ENCODE data around the gene SCRT2.
"Not testable (repeated sequence)": the region's sequence is repeated elsewhere in the genome, so short reads cannot be mapped to it uniquely, and the experiment has no call there.

Gene SCRT2

GRCh38 chr20:699811-700338, 24.3 kb upstream of the SCRT2 start:
- no peak for DNase-seq

DNA sequence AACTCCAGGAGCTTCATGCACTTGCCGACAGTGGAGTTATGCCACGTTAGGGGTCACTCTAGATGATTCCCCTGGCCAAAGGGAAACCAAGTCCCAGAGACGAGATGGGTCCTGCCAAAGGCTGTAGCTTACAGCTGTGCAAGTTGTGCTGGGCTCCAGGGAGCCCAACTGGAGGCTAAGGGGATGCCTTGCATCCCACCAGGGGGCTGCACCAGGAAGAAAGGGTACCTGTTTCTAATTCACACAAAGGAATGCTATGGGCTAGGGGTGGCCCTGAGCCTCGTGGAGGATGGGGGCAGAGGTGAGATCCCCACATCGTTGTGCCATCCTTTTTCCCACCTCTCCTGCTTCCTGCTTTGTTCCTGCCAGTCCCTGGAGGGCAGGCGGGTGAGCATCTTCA, 23.7 kb upstream of the SCRT2 start:
- no peak for DNase-seq

DNA sequence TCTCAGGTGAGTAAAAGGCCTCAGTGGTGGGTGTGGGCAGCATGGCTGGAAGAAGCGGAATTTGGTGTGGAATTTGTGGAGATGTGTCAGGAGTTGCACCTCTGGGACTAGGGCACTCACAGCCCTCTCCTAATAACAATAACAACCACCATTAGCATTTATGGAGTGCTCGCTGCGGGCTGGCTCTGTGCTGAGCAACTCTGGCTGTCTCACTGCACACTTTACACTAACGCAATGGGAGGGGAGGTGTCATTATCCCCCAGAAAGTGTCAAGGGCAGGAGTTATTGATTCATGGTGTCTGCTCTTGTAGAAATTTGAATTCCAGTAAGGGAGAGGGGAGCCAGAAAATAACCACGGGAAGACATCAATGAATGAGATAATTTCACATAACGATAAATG, 22.7 kb upstream of the SCRT2 start:
- no peak for DNase-seq

- no peak for DNase-seq
These were observed 22.2 kb upstream of the SCRT2 start for GRCh38 chr20:697826-698225.

GRCh38 chr20:695165-695866, 19.7 kb upstream of the SCRT2 start:
- DNase-seq, result no peak

GRCh38 chr20:694496-694895, 18.9 kb upstream of the SCRT2 start:
- DNase-seq, result no peak

DNA sequence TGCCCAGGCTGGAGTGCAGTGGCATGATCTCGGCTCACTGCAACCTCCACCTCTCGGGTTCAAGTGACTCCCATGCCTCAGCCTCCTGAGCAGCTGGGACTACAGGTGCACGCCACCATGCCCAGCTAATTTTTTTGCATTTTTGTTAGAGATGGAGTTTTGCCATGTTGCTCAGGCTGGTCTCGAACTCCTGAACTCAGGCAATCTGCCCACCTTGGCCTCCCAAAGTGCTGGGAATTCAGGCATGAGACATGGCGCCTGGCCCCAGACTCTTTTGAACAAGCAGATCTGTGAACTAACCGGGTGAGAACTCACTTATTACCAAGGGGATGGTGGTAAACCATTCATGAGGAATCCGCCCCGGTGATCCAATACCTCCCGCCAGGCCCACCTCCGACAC, 18.2 kb upstream of the SCRT2 start:
- DNase-seq, result not testable (repeated sequence)

DNA sequence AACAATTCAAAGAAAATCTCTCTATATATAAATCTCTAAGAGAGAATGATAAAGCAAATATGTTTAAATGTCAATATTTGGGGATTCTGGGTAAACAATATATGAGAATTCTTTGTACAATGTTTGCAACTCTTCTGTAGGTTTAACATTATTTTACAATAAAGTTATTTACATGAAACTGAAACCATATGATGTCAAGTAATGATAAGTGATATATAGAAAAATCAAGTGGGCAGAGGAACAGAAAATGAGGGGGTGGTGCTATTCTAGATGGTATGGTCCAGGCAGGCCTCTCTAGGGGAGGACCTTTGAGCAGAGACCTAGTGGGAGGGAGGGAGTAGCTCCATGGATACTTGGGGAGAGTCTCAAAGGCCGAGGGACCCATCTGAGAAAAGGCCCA, 16.4 kb upstream of the SCRT2 start:
- no peak for DNase-seq

DNA sequence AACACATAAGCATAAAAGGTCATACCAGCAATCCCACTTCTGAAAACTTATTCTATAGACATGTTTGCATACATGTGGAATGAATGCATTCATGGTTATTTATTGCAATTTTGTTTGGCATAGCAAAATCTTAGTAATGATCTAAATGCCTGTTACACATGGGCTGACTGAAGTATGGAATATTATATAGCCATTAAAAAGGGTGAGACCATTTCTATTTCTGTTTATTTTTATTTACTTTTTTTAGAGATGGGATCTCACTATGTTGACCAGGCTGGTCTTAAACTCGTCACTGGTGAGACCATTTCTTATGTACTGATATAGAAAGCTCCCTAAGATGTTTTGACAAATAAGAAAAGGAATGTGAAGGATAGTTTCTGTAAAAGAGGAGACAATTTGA, 14.3 kb upstream of the SCRT2 start:
- DNase-seq, result no peak

GRCh38 chr20:689348-689747, 13.7 kb upstream of the SCRT2 start:
- no peak for DNase-seq

DNA sequence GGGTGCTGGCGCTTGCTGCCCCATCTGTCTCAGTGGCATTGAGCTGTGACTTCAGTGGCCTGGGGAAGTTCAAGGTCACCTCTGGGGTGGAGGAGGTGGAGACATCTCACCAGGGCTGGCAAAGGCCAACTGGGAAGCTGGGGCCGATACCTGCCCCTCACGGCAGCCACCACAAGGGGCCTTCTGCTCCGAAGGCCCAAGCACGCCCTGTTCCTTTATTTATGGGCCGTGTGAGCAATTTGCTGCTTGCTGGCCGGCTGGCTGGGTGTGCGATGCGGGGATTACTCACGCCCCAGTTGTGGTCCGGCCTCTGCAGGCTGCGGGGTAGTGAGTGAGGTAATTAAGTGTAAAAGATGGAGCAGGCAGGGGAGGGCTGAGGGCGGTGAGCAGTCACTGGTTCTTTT, 13.2 kb upstream of the SCRT2 start:
- no peak for DNase-seq

GRCh38 chr20:687468-688203, 12.0 kb upstream of the SCRT2 start:
- no peak for DNase-seq

- DNase-seq, result no peak
These were observed 9.2 kb upstream of the SCRT2 start for GRCh38 chr20:684676-685319.

DNA sequence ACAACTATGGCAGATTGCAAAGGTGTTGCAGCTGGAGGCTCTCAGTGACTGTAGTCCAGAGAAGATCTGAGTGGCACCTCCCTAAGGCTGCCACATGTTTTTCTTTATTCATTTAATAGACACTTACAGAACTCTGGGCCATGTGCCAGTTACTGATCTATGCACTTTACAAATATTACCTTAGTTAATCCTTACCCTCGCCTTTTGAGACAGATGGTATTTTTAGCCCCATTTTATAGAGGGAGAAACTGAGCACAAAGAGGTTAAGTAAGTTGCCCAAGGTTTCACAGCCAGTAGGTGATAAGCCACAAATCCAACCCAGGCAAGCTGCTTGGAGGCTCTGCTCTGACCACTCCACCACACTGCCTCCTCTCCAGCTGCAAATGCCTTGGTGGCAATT, 6.5 kb upstream of the SCRT2 start:
- DNase-seq, result no peak

DNA sequence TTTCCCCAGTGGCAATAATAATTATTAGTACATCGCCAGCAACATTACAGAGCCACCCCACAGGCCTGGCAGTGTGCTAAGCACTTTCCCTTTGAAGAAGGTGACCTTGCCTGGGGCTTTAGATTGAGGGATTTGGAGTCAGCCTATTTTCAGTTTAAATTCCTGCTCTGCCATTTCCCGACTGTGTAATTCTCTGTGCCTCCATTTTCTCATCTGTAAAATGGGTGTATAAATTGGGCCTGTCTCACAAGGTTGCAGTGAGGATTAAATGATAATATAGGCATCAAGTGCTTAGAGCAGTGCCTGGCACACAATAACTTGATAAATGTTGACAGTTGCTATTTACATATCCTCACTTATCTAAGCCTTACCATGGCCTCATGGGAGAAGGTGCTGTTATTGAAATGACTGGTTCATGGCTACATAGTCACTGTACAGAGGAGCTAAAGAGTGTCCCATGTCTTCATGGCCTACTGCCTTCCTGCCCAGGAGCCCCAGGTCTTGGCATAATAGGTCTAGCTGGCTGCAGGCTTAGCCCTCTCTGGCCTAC, 5.1 kb upstream of the SCRT2 start:
- no peak for DNase-seq

DNA sequence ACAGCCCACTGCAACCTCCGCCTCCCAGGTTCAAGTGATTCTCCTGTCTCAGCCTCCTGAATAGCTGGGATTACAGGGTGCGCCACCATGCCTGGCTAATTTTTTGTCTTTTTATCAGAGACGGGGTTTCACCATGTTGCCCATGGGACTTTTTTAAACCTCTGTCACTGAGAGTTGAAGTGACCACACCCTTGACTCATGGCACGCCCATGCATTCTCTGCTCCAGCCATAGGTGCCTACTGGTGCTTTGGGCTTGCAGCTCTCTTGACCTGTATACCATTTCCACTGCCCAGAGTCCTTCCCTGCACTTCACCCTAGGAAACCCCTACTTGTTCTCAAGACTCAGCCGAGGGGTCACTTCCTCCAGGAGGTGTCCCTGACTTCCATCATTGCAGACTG, 2.4 kb upstream of the SCRT2 start:
- no peak for DNase-seq

GRCh38 chr20:676967-677366, 1.4 kb upstream of the SCRT2 start:
- DNase-seq, result no peak

DNA sequence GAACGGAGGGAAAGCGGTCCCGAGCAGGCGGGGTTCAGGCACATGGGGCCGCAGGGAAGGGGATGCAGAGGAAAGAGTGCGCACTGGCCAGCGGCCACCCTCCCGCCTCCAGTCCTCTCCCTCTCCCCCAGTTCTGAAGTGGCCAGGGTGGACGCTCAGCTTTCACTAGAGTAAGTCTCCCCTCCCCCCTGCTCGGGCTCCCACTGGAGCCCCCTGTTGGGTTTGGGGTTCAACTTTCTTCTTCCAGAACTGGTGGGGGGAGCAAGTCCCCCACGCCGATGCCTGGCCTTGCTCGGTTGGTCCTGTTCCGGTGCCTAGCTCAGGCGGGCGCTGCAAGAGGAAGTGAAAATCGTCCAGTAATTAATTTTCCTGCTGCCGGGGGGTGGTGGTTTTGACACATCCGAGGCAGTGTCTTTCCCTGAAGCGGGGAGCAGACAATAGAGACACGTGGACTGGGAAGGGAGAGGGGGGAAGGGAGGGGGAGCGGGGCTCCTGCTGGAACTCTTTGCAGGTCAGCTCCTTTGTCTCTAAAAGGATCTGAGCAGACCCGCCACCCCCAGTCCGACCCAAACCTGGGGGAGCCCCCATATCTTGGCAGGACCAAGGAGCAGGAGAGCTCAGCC, 824 bp upstream of the SCRT2 start:
- no peak for DNase-seq

- no peak for DNase-seq
These were observed 559 bp downstream of the SCRT2 start for GRCh38 chr20:675033-675452.

- no peak for DNase-seq
These were observed 2.0 kb downstream of the SCRT2 start for GRCh38 chr20:673603-674001.

GRCh38 chr20:672963-673602, 2.5 kb downstream of the SCRT2 start:
- DNase-seq, result no peak

DNA sequence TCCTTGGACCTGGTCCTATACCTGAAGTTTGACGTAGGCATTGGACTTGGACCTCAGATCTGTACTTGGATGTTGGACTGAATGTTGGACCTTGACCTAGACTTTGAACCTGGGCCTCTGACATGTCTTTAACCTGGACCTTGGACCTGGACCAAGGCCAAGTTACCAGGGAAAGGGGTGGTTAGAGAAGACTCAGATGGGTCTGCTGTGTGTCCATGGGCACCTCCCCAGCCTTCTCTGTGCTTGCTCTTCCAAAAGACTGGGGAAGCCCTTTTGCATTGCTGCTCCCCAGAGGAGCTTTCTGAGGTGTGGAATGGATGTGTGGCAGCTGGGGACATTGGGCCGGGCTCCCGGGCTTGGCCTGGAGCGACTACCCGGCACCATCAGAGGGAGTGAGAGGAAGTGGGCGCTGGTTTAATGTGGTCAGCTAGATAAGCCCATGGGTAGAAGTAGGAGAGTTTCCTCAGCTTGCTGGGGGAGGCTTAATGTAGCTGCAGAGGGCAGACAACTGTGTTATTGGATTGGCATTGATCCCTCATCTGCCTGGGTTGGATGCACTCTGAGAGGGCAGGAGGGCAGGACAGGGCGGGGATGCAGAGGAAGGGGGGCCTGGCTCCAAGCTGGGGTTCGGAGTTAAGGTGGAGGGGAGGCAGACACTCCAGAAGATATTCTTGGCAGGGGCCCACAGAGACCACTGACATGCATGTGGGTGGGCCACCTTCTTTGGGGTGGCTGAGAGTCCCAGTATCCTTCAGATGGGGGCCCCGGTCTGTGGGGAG, 4.2 kb downstream of the SCRT2 start:
- no peak for DNase-seq
